ENCODE data around the gene STARD3. TPM values are rescaled to one million over a fixed set of nuclear protein-coding genes. Genes with fewer than 3 reads are reported as not detected.

STARD3 gene
- total RNA-seq, 2 donors from 2014 or later, result 22.8 to 24.8 TPM

- ATAC-seq (no peak), DNase-seq (no peak)
- intact Hi-C loops (cut with DNase I), result no loop called here
Observed at GRCh38 chr17:39602533-39603303, 34.2 kb upstream of the STARD3 start.

GRCh38 chr17:39603304-39604016 lies 33.5 kb upstream of the STARD3 start:
- ATAC-seq (no peak), DNase-seq (no peak)
- intact Hi-C loops (cut with DNase I), result no loop called here

GRCh38 chr17:39604911-39605491 lies 31.9 kb upstream of the STARD3 start:
- intact Hi-C loops (cut with DNase I), result no loop called here
- ATAC-seq, result no peak

GRCh38 chr17:39605492-39606433 lies 31.2 kb upstream of the STARD3 start:
- DNase-seq, result no peak

More at GRCh38 chr17:39604911-39605491, 31.9 kb upstream of the STARD3 start:
- no peak for DNase-seq

GRCh38 chr17:39606434-39607056 lies 30.4 kb upstream of the STARD3 start:
- ATAC-seq, result peak in 1 of 2 donors; percentile 17
- intact Hi-C loops (cut with DNase I), result no loop called here
- DNase-seq, result no peak

More at GRCh38 chr17:39605492-39606433, 31.2 kb upstream of the STARD3 start:
- intact Hi-C loops (cut with DNase I), result no loop called here
- peak in 1 of 2 donors; percentile 20 for ATAC-seq

- intact Hi-C loops (cut with DNase I), result no loop called here
- ATAC-seq (no peak), DNase-seq (no peak)
Observed at GRCh38 chr17:39607057-39607850, 29.7 kb upstream of the STARD3 start.

- no peak for DNase-seq
- no peak for ATAC-seq
- intact Hi-C loops (cut with DNase I), result no loop called here
Observed at GRCh38 chr17:39607851-39608130, 29.2 kb upstream of the STARD3 start, which contains the start of gene NEUROD2. TSS of gene NEUROD2 (minus strand) at chr17:39607920. CDS start at chr17:39606599, 1,321 bp downstream.

- ATAC-seq (no peak), DNase-seq (no peak)
- intact Hi-C loops (cut with DNase I), result no loop called here
Observed at GRCh38 chr17:39608142-39608981, 28.6 kb upstream of the STARD3 start.

- intact Hi-C loops (cut with DNase I), result no loop called here
- no peak for ATAC-seq
- DNase-seq, result no peak
Observed at GRCh38 chr17:39609416-39610025, 27.4 kb upstream of the STARD3 start.

GRCh38 chr17:39611401-39612112 lies 25.4 kb upstream of the STARD3 start:
- ATAC-seq, result no peak
- no peak for DNase-seq
- intact Hi-C loops (cut with DNase I), result no loop called here

- DNase-seq (no peak), ATAC-seq (no peak)
- intact Hi-C loops (cut with DNase I), result no loop called here
Observed at GRCh38 chr17:39612291-39612894, 24.6 kb upstream of the STARD3 start.

- ATAC-seq, result no peak
- no peak for DNase-seq
- intact Hi-C loops (cut with DNase I), result no loop called here
Observed at GRCh38 chr17:39612935-39613464, 23.9 kb upstream of the STARD3 start.

GRCh38 chr17:39614545-39615157 lies 22.3 kb upstream of the STARD3 start:
- intact Hi-C loops (cut with DNase I), result no loop called here
- no peak for ATAC-seq
- DNase-seq, result no peak

GRCh38 chr17:39615434-39615833 lies 21.5 kb upstream of the STARD3 start:
- ATAC-seq, result no peak
- intact Hi-C loops (cut with DNase I), result no loop called here
- no peak for DNase-seq

GRCh38 chr17:39617100-39617445 lies 19.9 kb upstream of the STARD3 start:
- ATAC-seq (no peak), DNase-seq (no peak)
- intact Hi-C loops (cut with DNase I), result no loop called here

All from left cardiac atrium (tissue), 4 donors.